Measurements from ENCODE around the gene EZR.
"Not testable (repeated sequence)": the region's sequence is repeated elsewhere in the genome, so short reads cannot be mapped to it uniquely, and the experiment has no call there.

EZR gene

GRCh38 chr6:158797331-158798310 lies 21.5 kb downstream of the EZR start:
- peak; percentile 70 for DNase-seq (ENCODE audit: low spot score)

- DNase-seq (ENCODE audit: low spot score): no peak
Observed at GRCh38 chr6:158796353-158796752, 22.8 kb downstream of the EZR start.

GRCh38 chr6:158795516-158795915 lies 23.7 kb downstream of the EZR start:
- no peak for DNase-seq (ENCODE audit: low spot score)

GRCh38 chr6:158793432-158793831 lies 25.7 kb downstream of the EZR start:
- peak; percentile 57 for DNase-seq (ENCODE audit: low spot score)

GRCh38 chr6:158792505-158792904 lies 26.7 kb downstream of the EZR start:
- not testable (repeated sequence) for DNase-seq (ENCODE audit: low spot score)

- DNase-seq (ENCODE audit: low spot score): no peak
Observed at GRCh38 chr6:158791274-158791855, 27.8 kb downstream of the EZR start.

GRCh38 chr6:158789115-158789917 lies 29.9 kb downstream of the EZR start:
- no peak for DNase-seq (ENCODE audit: low spot score)

GRCh38 chr6:158787395-158787794 lies 31.8 kb downstream of the EZR start:
- no peak for DNase-seq (ENCODE audit: low spot score)

- DNase-seq (ENCODE audit: low spot score): no peak
Observed at GRCh38 chr6:158786645-158787304, 32.4 kb downstream of the EZR start.

GRCh38 chr6:158785036-158785435 lies 34.1 kb downstream of the EZR start:
- DNase-seq (ENCODE audit: low spot score): no peak

GRCh38 chr6:158784505-158784904 lies 34.7 kb downstream of the EZR start:
- peak; percentile 32 for DNase-seq (ENCODE audit: low spot score)

- no peak for DNase-seq (ENCODE audit: low spot score)
Observed at GRCh38 chr6:158783851-158784250, 35.3 kb downstream of the EZR start.

GRCh38 chr6:158783167-158783450 lies 36.1 kb downstream of the EZR start:
- no peak for DNase-seq (ENCODE audit: low spot score)

- DNase-seq (ENCODE audit: low spot score): no peak
Observed at GRCh38 chr6:158782432-158783166, 36.6 kb downstream of the EZR start.

GRCh38 chr6:158781692-158782373 lies 37.3 kb downstream of the EZR start:
- DNase-seq (ENCODE audit: low spot score): no peak

- no peak for DNase-seq (ENCODE audit: low spot score)
Observed at GRCh38 chr6:158780988-158781691, 38.0 kb downstream of the EZR start.

- no peak for DNase-seq (ENCODE audit: low spot score)
Observed at GRCh38 chr6:158780246-158780884, 38.8 kb downstream of the EZR start.

GRCh38 chr6:158778005-158778527 lies 41.1 kb downstream of the EZR start:
- no peak for DNase-seq (ENCODE audit: low spot score)

GRCh38 chr6:158777510-158777909 lies 41.7 kb downstream of the EZR start:
- no peak for DNase-seq (ENCODE audit: low spot score)

GRCh38 chr6:158776737-158777136 lies 42.4 kb downstream of the EZR start:
- no peak for DNase-seq (ENCODE audit: low spot score)
